Measurements from ENCODE around the gene SAMSN1. TPM values are rescaled to one million over a fixed set of nuclear protein-coding genes. Genes with fewer than 3 reads are reported as not detected.

The SAMSN1 gene
- total RNA-seq, 1 donor from 2014 or later: 2.6 TPM

DNA sequence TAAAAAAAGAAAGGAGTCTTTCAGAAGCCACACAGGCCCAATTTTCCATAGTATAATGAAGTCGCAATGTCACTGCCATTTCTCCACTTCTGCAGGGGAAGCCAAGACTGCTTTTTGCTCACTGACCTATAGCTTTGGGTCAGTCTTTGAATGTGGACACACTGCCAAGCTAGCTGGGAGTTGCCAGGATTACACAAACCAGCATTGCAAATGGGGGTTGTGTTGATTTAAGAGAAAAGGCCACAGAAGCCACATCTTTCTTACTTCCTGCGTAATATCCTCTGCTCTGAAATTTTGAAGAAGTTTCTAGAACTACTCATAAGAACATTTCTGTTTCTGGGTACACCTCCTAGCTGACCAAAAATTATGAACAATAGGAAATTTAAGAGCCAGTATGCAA is 45.8 kb upstream of the SAMSN1 start:
- Mint-ChIP-seq H3K4me1 (ENCODE audit: unreplicated experiment) (no peaks in the 10 kb centered on the region), H3K36me3 (peaks cover 4% of the 10 kb centered on the region), H3K4me3 (no peak overlapping the region), H3K9me3 (no peaks in the 10 kb centered on the region), H3K27me3 (no peaks in the 10 kb centered on the region), H3K27ac (no peak overlapping the region)
- no peak for TF ChIP-seq CTCF (conservative IDR thresholded peaks at IDR 0.05)
- no peak for DNase-seq (ENCODE audit: extremely low spot score, unreplicated experiment)

DNA sequence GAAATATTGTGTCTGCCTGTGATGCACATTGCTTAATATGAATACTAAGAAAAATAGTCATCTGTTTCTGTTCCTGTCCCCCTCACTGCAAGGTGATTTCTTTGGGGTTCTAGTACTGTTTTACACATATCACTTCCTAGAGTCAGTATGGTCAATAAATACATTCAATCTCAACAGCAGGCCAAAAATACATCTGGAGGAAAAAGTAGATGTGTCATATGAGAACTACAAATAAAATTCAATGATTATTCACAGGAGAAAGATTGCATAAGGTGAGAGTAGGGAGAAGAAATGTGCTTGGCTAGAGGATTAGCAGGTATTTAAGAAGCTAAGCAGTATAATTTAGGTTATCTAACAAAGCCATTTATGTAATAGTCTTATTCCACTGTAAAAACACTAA is 45.3 kb upstream of the SAMSN1 start:
- no peaks in the 10 kb centered on the region for H3K9me3 Mint-ChIP-seq
- H3K27ac Mint-ChIP-seq: no peak overlapping the region
- H3K36me3 Mint-ChIP-seq: peaks cover 4% of the 10 kb centered on the region
- no peaks in the 10 kb centered on the region for H3K4me1 Mint-ChIP-seq (ENCODE audit: unreplicated experiment)
- no peak overlapping the region for H3K4me3 Mint-ChIP-seq
- no peaks in the 10 kb centered on the region for H3K27me3 Mint-ChIP-seq
- DNase-seq (ENCODE audit: extremely low spot score, unreplicated experiment): no peak
- TF ChIP-seq CTCF (conservative IDR thresholded peaks at IDR 0.05): no peak

DNA sequence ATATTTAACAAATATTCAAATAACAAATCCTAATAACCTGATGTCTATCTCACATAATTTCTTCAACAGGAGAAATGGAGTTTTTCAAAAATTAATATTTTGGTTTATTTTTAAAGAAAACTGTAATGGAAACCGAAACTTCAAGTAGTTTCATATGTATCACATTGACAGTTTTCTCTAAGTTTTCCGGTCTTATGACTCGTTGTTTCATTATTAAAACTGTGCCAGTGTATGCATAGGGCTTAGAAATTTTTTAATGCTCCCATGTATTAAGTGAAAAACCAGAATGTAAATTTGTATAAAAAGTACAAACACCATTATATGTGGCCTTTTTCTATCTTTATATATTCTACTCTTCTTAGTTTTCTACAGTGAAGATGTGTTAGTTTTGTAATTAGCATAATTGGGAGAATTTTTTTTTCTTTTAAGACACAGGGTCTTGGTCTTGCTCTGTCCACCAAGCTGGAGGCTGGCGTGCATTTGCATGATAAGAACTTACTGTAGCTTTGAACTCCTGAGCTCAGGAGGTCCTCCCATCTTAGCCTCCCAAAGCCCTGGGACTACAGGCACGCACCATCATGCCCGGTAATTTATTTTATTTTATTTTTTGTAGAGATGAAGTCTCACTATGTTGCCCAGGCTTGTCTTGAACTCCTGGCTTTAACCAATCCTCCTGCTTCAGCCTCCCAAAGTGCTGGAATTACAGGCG is 43.9 kb upstream of the SAMSN1 start:
- peaks cover 4% of the 10 kb centered on the region for H3K36me3 Mint-ChIP-seq
- H3K4me1 Mint-ChIP-seq (ENCODE audit: unreplicated experiment): no peaks in the 10 kb centered on the region
- H3K4me3 Mint-ChIP-seq: no peak overlapping the region
- H3K27ac Mint-ChIP-seq: no peak overlapping the region
- no peak for DNase-seq (ENCODE audit: extremely low spot score, unreplicated experiment)
- no peaks in the 10 kb centered on the region for H3K9me3 Mint-ChIP-seq
- TF ChIP-seq CTCF (conservative IDR thresholded peaks at IDR 0.05): no peak
- H3K27me3 Mint-ChIP-seq: no peaks in the 10 kb centered on the region

DNA sequence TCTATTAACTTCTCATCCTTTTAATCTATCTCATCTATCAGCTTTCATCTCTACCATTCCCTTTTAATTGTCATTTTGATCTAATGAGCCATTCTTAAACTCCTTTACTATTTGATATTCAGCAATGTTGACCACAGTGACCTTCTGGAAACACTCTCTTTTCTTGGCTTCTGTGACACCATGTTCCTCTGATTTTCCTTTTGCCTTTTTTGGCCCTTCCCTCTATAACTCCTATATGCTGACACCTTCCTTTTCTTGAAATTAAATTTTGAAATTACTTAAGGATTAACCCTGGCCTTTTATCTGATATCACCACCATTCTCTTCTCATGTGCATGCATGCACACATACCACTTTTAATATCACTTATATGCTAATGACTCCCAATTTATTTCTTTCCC is 41.2 kb upstream of the SAMSN1 start:
- H3K27ac Mint-ChIP-seq: no peak overlapping the region
- no peaks in the 10 kb centered on the region for H3K27me3 Mint-ChIP-seq
- no peaks in the 10 kb centered on the region for H3K36me3 Mint-ChIP-seq
- no peak for DNase-seq (ENCODE audit: extremely low spot score, unreplicated experiment)
- no peak for TF ChIP-seq CTCF (conservative IDR thresholded peaks at IDR 0.05)
- H3K4me3 Mint-ChIP-seq: no peak overlapping the region
- no peaks in the 10 kb centered on the region for H3K9me3 Mint-ChIP-seq
- H3K4me1 Mint-ChIP-seq (ENCODE audit: unreplicated experiment): no peaks in the 10 kb centered on the region

GRCh38 chr21:14585122-14585521 is 39.0 kb upstream of the SAMSN1 start:
- Mint-ChIP-seq H3K27me3 (no peaks in the 10 kb centered on the region), H3K9me3 (no peaks in the 10 kb centered on the region), H3K4me3 (no peak overlapping the region), H3K27ac (no peak overlapping the region), H3K4me1 (ENCODE audit: unreplicated experiment) (no peaks in the 10 kb centered on the region), H3K36me3 (no peaks in the 10 kb centered on the region)
- no peak for TF ChIP-seq CTCF (conservative IDR thresholded peaks at IDR 0.05)
- no peak for DNase-seq (ENCODE audit: extremely low spot score, unreplicated experiment)
